Fibroblast of skin of right biceps (primary cell): ENCODE measurements around the gene SULT1B1.
A peak's percentile ranks its signal among the peaks of the same experiment; 100 is the strongest.
"Not testable (repeated sequence)": the region's sequence is repeated elsewhere in the genome, so short reads cannot be mapped to it uniquely, and the experiment has no call there.

Experiments
- DNase-seq: peaks from one replicate; pipeline ENCODE4 v3.0.0-alpha.2; 2013

Gene SULT1B1

DNA sequence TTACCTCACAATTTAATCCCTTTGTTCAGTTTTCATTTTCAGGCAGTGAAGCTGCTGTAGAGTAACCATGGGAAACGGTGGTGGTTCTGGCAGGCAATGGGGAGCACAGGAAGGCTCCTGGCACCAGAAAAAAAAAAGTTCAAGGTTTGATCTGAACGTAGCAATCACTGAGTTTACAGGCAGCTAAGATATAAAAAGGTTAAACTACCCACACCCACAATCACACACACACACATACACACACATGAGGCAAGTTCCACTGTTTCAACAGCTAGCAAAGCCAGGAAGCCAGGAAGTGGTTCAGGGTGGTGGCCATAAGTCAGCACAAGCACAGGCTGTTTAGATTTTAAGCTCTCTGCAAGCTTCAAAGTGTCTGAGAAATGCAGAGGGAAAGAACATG lies at the start of gene SULT1B1:
SULT1B1 (minus strand) TSS at position 166 of the 400 bp plus-strand sequence. CDS start 5,403 bp downstream, outside the sequence.
- peak; percentile 63 for DNase-seq

DNA sequence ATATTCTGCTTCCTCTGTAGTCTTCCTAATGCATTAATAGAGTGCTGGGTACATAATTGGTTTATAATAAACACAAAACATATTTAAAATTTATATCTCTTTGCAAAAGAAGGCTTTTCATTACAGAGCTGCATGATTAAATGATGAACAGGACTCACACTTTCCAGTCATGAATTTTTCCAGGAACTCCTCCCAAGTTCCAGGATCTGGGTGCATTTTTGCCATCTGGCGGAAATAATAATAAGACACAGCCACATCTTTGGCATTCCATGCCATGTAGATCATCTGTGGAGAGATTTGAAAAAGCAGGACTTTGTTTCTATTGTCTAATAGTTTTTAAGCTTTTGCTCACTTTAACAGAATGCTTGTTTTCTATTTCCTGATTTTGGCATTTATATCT lies 40.2 kb upstream of the SULT1B1 start:
- DNase-seq = peak; percentile 77

GRCh38 chr4:69799337-69799736 lies 38.9 kb upstream of the SULT1B1 start:
- no peak for DNase-seq

DNA sequence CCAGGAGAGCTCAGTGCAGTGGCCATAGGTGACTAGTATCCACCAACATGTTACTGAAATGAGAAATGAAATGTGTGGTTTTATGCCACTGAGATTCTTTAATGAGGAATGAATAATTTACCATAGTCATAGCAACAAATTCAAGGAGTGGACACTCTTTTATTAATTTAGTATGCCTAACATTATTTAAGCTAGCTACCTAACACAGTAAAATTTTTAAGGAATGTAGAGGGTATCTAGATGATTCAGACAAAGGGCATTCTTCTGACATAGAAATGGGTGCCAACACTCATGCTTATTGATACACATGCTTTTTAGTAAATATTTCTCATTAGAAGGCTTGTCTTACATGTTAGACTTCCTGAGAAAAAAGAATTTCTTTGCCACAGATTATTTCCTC lies 33.3 kb upstream of the SULT1B1 start:
- DNase-seq = peak; percentile 7

DNA sequence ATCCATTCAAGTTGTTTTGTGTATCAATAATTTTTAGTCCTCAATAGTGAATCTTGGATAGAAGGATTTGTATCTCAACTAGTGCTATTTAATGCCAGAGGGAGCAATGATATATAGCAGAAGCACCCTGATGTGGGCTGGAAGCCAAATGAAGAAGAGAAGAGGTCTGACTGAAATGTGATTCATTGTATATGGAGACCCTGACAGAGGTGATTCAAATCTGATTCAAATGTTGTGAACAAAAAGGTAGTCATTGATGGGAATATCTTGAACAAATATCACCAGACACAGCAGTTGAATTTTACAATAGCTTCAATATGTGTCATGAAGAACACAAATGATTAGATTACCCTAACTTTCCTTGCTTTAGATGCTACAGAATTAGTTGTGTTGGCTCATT lies 27.5 kb upstream of the SULT1B1 start:
- DNase-seq = peak; percentile 53

DNA sequence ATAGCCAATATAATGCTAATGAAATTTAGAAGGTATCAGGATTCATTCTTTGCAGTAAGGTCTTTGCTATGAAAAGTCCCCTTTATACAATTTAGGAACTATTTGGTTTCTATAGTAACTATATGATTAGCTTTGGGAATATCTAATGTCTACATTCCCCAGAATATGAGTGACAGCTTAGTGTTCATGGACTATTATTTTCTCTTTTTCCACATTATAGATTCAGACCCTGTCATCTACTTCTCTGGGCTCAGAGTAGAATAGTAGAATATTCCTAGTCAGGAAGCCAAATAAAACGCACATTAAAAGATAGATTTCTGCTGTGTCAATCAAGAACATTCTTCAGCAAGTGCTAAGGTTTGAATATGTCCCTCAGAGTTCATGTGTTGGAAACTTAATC lies 26.1 kb upstream of the SULT1B1 start:
- DNase-seq = no peak

- no peak for DNase-seq
These were observed 24.9 kb upstream of the SULT1B1 start for GRCh38 chr4:69785211-69785831.

- no peak for DNase-seq
These were observed 22.4 kb upstream of the SULT1B1 start for GRCh38 chr4:69782651-69783310.

GRCh38 chr4:69781458-69782418 lies 21.3 kb upstream of the SULT1B1 start:
- no peak for DNase-seq

DNA sequence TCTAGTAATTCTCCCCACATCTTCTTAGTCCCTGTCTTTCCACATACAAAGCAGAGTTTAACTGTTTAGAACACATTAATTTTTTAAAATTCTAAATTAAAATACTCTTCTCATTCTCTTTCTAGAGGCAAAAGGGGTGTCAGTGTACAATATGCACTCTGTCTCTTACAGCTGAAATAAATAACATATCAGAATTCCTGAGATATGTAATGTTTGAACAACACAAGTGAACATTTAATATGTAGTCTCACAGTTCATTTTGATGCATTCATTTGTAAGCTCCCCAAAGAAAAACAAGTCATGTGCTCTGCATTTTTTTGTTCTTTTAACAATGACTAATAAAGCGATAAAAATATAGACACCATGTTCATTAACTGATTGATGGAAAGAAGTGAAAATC lies 19.7 kb upstream of the SULT1B1 start:
- no peak for DNase-seq

DNA sequence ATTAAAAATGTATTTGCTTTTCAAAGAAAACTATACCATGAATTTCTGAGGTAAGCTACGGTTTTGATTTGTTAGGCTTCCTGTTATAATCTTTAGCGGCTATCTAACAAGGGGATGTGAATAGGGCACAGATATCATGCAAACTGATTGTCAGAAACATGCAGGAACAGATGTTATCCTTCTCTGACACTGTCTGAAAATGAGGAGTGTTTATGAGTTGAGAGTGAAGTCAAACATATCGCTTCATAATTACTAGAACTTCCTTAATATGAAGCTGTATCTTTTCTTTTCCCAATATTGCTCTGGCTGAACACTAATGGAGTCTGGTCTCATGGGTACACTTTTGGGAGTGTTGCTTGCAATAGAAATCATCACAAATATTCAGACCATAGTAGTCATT lies 16.3 kb upstream of the SULT1B1 start:
- DNase-seq = no peak

DNA sequence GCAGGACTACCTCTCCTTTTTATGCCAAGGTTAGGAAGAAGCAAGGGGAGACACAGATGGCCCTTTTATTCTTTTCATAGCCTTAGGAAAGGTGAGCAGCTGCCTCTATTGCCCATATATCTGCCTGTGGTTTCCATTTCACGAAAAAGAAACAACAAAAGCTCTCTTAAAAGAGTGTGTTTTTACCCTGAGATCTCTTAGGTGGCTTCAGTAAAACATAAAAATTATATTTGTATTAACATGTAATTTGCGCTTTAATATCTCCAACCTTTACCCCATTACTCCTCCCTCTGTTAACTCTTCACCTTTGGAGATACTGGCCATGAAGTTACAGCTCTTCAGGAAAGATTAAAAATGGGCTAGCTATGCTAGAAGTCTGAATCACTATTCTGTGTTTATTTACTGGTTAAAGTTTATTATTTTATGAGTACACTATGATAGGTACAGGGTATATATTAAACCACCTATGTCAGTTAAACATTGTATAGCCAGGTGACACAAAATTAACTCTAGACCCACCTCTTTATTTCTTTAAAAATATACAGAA lies 15.0 kb upstream of the SULT1B1 start:
- DNase-seq = no peak

DNA sequence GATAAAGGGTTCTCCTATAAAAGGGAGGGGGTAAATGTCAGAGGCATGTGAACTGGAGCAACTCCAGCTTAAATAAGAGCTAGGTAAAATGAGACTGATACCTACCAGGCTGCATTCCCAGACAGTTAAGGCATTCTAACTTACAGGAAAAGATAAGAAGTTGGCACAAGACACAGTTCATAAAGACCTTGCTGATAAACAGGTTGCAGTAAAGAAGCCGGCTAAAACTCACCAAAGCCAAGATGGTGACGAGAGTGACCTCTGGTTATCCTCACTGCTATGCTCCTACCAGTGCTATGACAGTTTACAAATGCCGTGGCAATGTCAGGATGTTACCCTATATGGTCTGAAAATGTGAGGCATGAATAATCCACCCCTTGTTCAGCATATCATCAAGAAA lies 13.1 kb upstream of the SULT1B1 start:
- no peak for DNase-seq

- DNase-seq = not testable (repeated sequence)
These were observed 8.1 kb upstream of the SULT1B1 start for GRCh38 chr4:69768554-69768953.

GRCh38 chr4:69765751-69766150 lies 5.3 kb upstream of the SULT1B1 start:
- no peak for DNase-seq

DNA sequence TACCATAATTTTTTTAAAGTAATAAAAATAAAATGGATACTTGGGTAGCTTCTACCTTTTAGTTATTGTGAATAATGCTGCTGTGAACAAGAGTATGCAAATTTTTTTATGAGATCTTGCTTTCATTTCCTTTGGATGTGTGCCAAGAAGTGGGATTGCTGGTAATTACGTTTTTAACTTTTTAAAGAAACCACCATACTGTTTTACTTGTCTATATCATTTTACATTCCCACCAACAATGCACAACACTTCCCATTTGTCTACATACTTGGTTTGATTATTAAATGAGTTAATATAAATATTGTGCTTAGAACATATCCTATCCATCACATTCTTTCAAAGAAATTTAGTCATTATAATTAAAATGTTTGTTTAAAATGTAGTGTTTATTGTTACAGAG lies 3.9 kb upstream of the SULT1B1 start:
- DNase-seq = no peak

DNA sequence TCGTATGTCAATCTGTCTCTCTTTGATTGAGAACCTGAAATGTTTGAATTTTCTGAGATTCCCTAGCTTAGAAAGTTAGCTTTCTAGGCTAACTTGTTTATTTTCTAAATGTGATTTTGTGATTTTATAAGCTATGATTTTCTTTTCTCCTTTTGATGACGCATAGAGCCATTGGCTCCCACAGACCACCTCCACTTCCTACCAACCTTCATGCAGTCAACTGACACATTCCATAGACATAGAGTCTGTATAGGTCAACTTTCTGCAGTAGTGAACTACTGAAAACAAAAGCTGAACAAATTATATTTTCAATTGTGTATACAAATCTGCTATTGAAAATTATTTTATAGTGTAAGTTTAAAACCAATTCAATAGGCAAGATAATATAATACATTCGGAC lies 2.8 kb upstream of the SULT1B1 start:
- DNase-seq = no peak

- DNase-seq = no peak
These were observed 1.2 kb downstream of the SULT1B1 start for GRCh38 chr4:69759189-69759604.

- no peak for DNase-seq
These were observed 3.0 kb downstream of the SULT1B1 start for GRCh38 chr4:69757464-69757863.

- no peak for DNase-seq
These were observed 5.4 kb downstream of the SULT1B1 start for GRCh38 chr4:69754926-69755580.

DNA sequence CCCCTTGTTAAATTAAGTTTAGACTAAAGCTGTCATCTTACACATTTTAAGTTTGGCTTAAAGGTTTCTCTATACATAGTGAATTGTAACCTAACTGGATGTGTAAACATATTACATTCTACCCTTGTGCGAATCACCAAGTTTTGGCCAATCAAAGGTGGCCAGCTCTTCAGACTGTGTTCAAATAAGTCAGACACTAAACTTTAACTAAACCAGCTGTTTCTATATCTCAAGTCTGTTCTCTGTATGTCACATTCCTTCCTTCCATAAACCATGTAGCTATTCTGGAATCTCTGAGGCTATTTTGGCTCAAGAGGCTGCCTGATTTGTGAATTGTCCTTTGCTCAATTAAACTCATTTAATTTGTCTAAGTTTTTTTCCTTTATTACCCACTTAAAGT lies 6.7 kb downstream of the SULT1B1 start:
- DNase-seq = no peak

- no peak for DNase-seq
These were observed 10.1 kb downstream of the SULT1B1 start for GRCh38 chr4:69750346-69750745.

DNA sequence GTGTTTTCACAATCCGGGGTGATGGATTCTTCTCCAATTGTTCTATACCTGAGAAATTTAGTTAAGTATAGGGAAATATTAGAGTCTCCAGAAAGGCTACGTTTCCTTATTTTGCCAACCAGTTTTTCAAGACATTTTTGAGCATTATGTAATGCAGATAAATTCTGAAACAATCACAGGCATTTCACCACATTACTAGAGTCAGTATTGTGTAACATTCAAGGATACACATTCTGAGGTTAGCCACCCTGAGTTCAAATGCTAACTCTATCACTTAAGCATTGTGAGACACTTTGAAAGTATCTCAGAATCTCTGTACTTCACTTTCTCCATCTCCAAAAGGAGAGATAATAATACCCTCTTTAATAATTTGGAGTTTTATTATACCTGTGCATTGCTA lies 10.6 kb downstream of the SULT1B1 start:
- peak; percentile 62 for DNase-seq
